HepG2 (cell line): ENCODE measurements around the gene TIGAR. TPM values are rescaled to one million over a fixed set of nuclear protein-coding genes. Genes with fewer than 3 reads are reported as not detected.

Source experiments
- ATAC-seq: fragments of 200-7000 bp; cut with Tn5 transposase; 3 replicates; pipeline ENCODE4 v1.9.1; 2020; ENCODE audit warnings: mild to moderate bottlenecking, moderate library complexity
- BruUV-seq: library from RNA; stranded (reverse); fragments of 400-500 nt; replicated peaks from 2 replicates; lab custom pipeline; 2021; lab: Mats Ljungman, UMichigan
- CTCF ChIA-PET: fragments of 300-600 bp; formaldehyde crosslinking; extraction: SDS; loops from one replicate; lab custom pipeline; 2021; ENCODE audit warnings: low total read pairs, inconsistent platforms, low intra/inter-chr PET ratio; lab: Yijun Ruan, JAX
- POLR2A ChIA-PET: fragments of 350-600 bp; sonication (Branson Sonifier 250); formaldehyde crosslinking; loops from one replicate; lab custom pipeline; 2020; ENCODE audit warnings: antibody characterized with exemption, inconsistent platforms; lab: Yijun Ruan, JAX
- DNase-seq: peaks from one replicate; pipeline ENCODE4 v3.0.0-alpha.2; 2015; ENCODE audit warnings: low spot score
- FAIRE-seq: peaks from 3 replicates; lab custom pipeline; 2011; peaks lifted over from hg19 to GRCh38; lab: Jason Lieb, UNC
- H2AFZ ChIP-seq: one replicate; pipeline ENCODE4 v1.6.1; 2011; ENCODE audit warnings: low read length, inconsistent platforms
- H3K27ac ChIP-seq: fragments of 300-600 bp; 3 replicates; pipeline ENCODE4 v1.8.0; 2011; ENCODE audit warnings: mixed run types, mild to moderate bottlenecking, mixed read lengths, low read length, inconsistent platforms; ENCODE audit not compliant: insufficient read depth; ENCODE audit errors: extremely low read length
- H3K27me3 ChIP-seq, 2 experiments: fragments of 200-600 bp in 1 of 2; 2 replicates in 1 of 2; 3 replicates in 1 of 2; pipeline versions ENCODE4 v1.6.0 to v1.8.0; 2011; ENCODE audit warnings: low read length in 2 of 2, mild to moderate bottlenecking in 2 of 2, moderate library complexity in 2 of 2, inconsistent platforms in 1 of 2; ENCODE audit not compliant: insufficient read depth in 2 of 2, control insufficient read depth in 1 of 2
- H3K36me3 ChIP-seq, 2 experiments: fragments of 200-600 bp in 1 of 2; replicated peaks in 1 of 2; 2 replicates in 1 of 2; 3 replicates in 1 of 2; pipeline versions ENCODE4 v1.5.1 to v1.8.0; 2011; ENCODE audit warnings: low read length in 2 of 2, inconsistent platforms in 1 of 2; ENCODE audit not compliant: insufficient read depth in 2 of 2, control insufficient read depth in 1 of 2
- H3K4me1 ChIP-seq: 2 replicates; pipeline ENCODE4 v1.5.1; 2012; ENCODE audit warnings: low read length, inconsistent platforms; ENCODE audit not compliant: insufficient read depth
- H3K4me2 ChIP-seq: 2 replicates; pipeline ENCODE4 v1.6.0; 2011; ENCODE audit warnings: low read depth, low read length, inconsistent platforms
- H3K4me3 ChIP-seq, 3 experiments: fragments of 200-600 bp in 1 of 3; sonication (generic), shearing (Covaris generic) in 1 of 3; replicated peaks in 1 of 3; 2 replicates each; pipeline ENCODE4 v1.5.1; 2011 to 2016; ENCODE audit warnings: low read length in 3 of 3, inconsistent platforms in 2 of 3, low read depth in 2 of 3, mild to moderate bottlenecking in 2 of 3, control low read depth in 1 of 3, mixed read lengths in 1 of 3; ENCODE audit not compliant: insufficient read depth in 1 of 3
- H3K79me2 ChIP-seq: one replicate; pipeline ENCODE4 v1.6.1; 2011; ENCODE audit warnings: low read length, inconsistent platforms; ENCODE audit not compliant: insufficient read depth
- H3K9ac ChIP-seq: 2 replicates; pipeline ENCODE4 v1.6.0; 2011; ENCODE audit warnings: mild to moderate bottlenecking, low read depth, low read length, inconsistent platforms; ENCODE audit not compliant: insufficient read depth
- H3K9me3 ChIP-seq: 2 replicates; pipeline ENCODE4 v1.5.1; 2012; ENCODE audit warnings: mild to moderate bottlenecking, low read length
- H4K20me1 ChIP-seq: 2 replicates; pipeline ENCODE4 v1.6.0; 2011; ENCODE audit warnings: inconsistent platforms, mild to moderate bottlenecking, low read length, moderate library complexity; ENCODE audit not compliant: insufficient read depth
- ATF7 ChIP-seq, 2 experiments: fragments of 450-650 bp in 1 of 2; sonication (generic) in 1 of 2; formaldehyde crosslinking in 1 of 2; IDR thresholded peaks; 2 replicates each; pipeline versions ENCODE4 v1.4.0 to v1.6.1; 2016 to 2020; ENCODE audit warnings: antibody characterized with exemption in 1 of 2, mild to moderate bottlenecking in 1 of 2, missing genetic modification reagents in 1 of 2
- PCBP2 ChIP-seq: fragments of 200-400 bp; formaldehyde crosslinking; optimal IDR thresholded peaks from 2 replicates; pipeline ENCODE3; 2018; ENCODE audit warnings: low read length, low read depth; ENCODE audit not compliant: poor library complexity, severe bottlenecking
- SCMH1 ChIP-seq: sonication (generic); formaldehyde crosslinking; IDR thresholded peaks from 2 replicates; pipeline ENCODE4 v1.9.0; 2021; ENCODE audit warnings: missing genetic modification reagents, mild to moderate bottlenecking, borderline replicate concordance
- SSRP1 ChIP-seq: IDR thresholded peaks from 2 replicates; pipeline ENCODE4 v1.6.1; 2016; ENCODE audit warnings: control low read depth
- YY1 ChIP-seq: IDR thresholded peaks from 2 replicates; pipeline ENCODE4 v1.6.1; 2011; ENCODE audit warnings: low read length, low read depth, moderate library complexity, mild to moderate bottlenecking; ENCODE audit not compliant: insufficient read depth, insufficient replicate concordance
- ZBED4 ChIP-seq: sonication (generic); formaldehyde crosslinking; IDR thresholded peaks from 2 replicates; pipeline ENCODE4 v1.4.0; 2020; ENCODE audit warnings: missing genetic modification reagents, borderline replicate concordance
- ZFP82 ChIP-seq: sonication (generic); formaldehyde crosslinking; IDR thresholded peaks from 2 replicates; pipeline ENCODE4 v1.5.1; 2020; ENCODE audit warnings: mild to moderate bottlenecking, missing genetic modification reagents, borderline replicate concordance
- ZNF564 ChIP-seq: sonication (generic); formaldehyde crosslinking; IDR thresholded peaks from 2 replicates; pipeline ENCODE4 v1.8.1; 2023; ENCODE audit warnings: mild to moderate bottlenecking, missing genetic modification reagents
- WGBS: methylation state at CpG from one replicate; pipeline ENCODE4 v1.1.6; 2017; ENCODE audit warnings: low lambda C conversion rate; 5-methylcytosine and 5-hydroxymethylcytosine counted together
- in situ Hi-C: cut with HindIII; loops from 2 replicates; pipeline ENCODE4 v1.10.0; 2017; ENCODE audit warnings: low pct_unique_long_range_greater_than_20kb; ENCODE audit not compliant: extremely low pct_ligation_motif_present
- intact Hi-C: fragments of 100-400 bp; cut with micrococcal nuclease; formaldehyde crosslinking; loops from one replicate; pipeline ENCODE4 v1.10.0; 2022; ENCODE audit not compliant: unreplicated experiment
- polyA plus RNA-seq, 8 experiments: library from polyadenylated mRNA; depleted of rRNA in 3 of 8; stranded (reverse) in 7 of 8; unstranded in 1 of 8; fragments of >200 nt; fragmentation: Illumina TruSeq in 4 of 8; extraction: Trizol in 4 of 8; gene quantifications; 2 replicates each; pipeline versions ENCODE4 v1.2.1 to v1.2.3, GENCODE V29; 2011 to 2016; ENCODE audit warnings: low read depth in 4 of 8, missing spikeins in 1 of 8, mixed read lengths in 1 of 8; ENCODE audit not compliant: insufficient read depth in 1 of 8
- total RNA-seq, 5 experiments: library from RNA; depleted of rRNA; stranded (reverse); fragments of >200 nt; fragmentation: Illumina TruSeq; extraction: Trizol; gene quantifications; 2 replicates each; pipeline ENCODE4 v1.2.3, GENCODE V29; 2016; ENCODE audit warnings: low read depth in 1 of 5

The TIGAR gene
- total and polyA plus RNA-seq, 2 of the 13 experiments (the other 11 are each of a cell fraction or from before 2014, with no cell fraction given), result 2.6 to 21.8 TPM

- TF ChIP-seq ZBED4 (CRISPR knock-in tag) (no peak), YY1 (no peak)
These were observed 39.8 kb upstream of the TIGAR start (continued) for GRCh38 chr12:4281173-4281654.

GRCh38 chr12:4282103-4282891 is 38.7 kb upstream of the TIGAR start:
- H3K4me1 ChIP-seq, result peaks cover 10% of the 10 kb centered on the region
- no peak overlapping the region for H2AFZ ChIP-seq
- H4K20me1 ChIP-seq, result no peaks in the 10 kb centered on the region
- WGBS, result 40% methylated on average over 12 of the region's 16 CpGs
- ChIA-PET CTCF (no interaction called here), POLR2A (no interaction called here)
- no peak for FAIRE-seq
- BruUV-seq, result no TSS peak
- DNase-seq, result no peak
- H3K79me2 ChIP-seq, result no peaks in the 10 kb centered on the region
- in situ Hi-C loops (no loop called here), intact Hi-C loops (no loop called here)
- ATAC-seq, result no peak
- H3K27me3 ChIP-seq, result peaks cover 8 to 53% of the 10 kb centered on the region in 2 experiments; a peak in 4 of 5 replicates
- H3K36me3 ChIP-seq, result no peaks in the 10 kb centered on the region
- no peak overlapping the region for H3K27ac ChIP-seq
- H3K9ac ChIP-seq, result no peak overlapping the region
- H3K4me2 ChIP-seq, result no peak overlapping the region
- no peaks in the 10 kb centered on the region for H3K9me3 ChIP-seq
- no peak for TF ChIP-seq ZNF564 (CRISPR knock-in tag)
- TF ChIP-seq ZFP82, result no peak
- TF ChIP-seq PCBP2, result no peak
- no peak for TF ChIP-seq ATF7 (IDR thresholded peaks at IDR 0.05)
- no peak for TF ChIP-seq ATF7 (CRISPR knock-in tag; IDR thresholded peaks at IDR 0.05)
- TF ChIP-seq SSRP1 (CRISPR knock-in tag), result no peak
- TF ChIP-seq SCMH1, result no peak
- H3K4me3 ChIP-seq, result no peak overlapping the region
